Neural progenitor cell (in vitro differentiated cells): ENCODE measurements around the gene FAM174B. TPM values are rescaled to one million over a fixed set of nuclear protein-coding genes. Genes with fewer than 3 reads are reported as not detected.
A peak's percentile ranks its signal among the peaks of the same experiment; 100 is the strongest.

Experiments used
- DNase-seq: peaks from one replicate; pipeline ENCODE4 v3.0.0-alpha.2; 2016; ENCODE audit warnings: low spot score
- H2AFZ ChIP-seq: fragments of 200-600 bp; sonication (generic); replicated peaks from 2 replicates; pipeline ENCODE4 v1.6.1; 2016; ENCODE audit warnings: antibody characterized with exemption
- H3F3A ChIP-seq: fragments of 200-600 bp; sonication (generic); 2 replicates; pipeline ENCODE4 v1.6.1; 2016; ENCODE audit warnings: antibody characterized with exemption, low read depth
- H3K27ac ChIP-seq: fragments of 200-600 bp; sonication (generic); 2 replicates; pipeline ENCODE4 v1.5.1; 2016; ENCODE audit warnings: mild to moderate bottlenecking
- H3K27me3 ChIP-seq: fragments of 200-600 bp; sonication (generic); 2 replicates; pipeline ENCODE4 v1.6.1; 2016; ENCODE audit warnings: mild to moderate bottlenecking, moderate library complexity
- H3K36me3 ChIP-seq: fragments of 200-600 bp; sonication (generic); 2 replicates; pipeline ENCODE4 v1.5.1; 2016
- H3K4me1 ChIP-seq: fragments of 200-600 bp; sonication (generic); 2 replicates; pipeline ENCODE4 v1.6.1; 2016; ENCODE audit warnings: mixed run types
- H3K4me2 ChIP-seq: fragments of 200-600 bp; sonication (generic); 2 replicates; pipeline ENCODE4 v1.6.1; 2016
- H3K4me3 ChIP-seq: fragments of 200-600 bp; sonication (generic); 2 replicates; pipeline ENCODE4 v1.5.1; 2016
- H3K79me2 ChIP-seq: fragments of 200-600 bp; sonication (generic); 2 replicates; pipeline ENCODE4 v1.6.1; 2016; ENCODE audit warnings: low read depth
- H3K9ac ChIP-seq: fragments of 200-600 bp; sonication (generic); 2 replicates; pipeline ENCODE4 v1.6.1; 2016
- H3K9me3 ChIP-seq: fragments of 200-600 bp; sonication (generic); 2 replicates; pipeline ENCODE4 v1.5.1; 2016; ENCODE audit warnings: low read depth
- H4K20me1 ChIP-seq: fragments of 200-600 bp; sonication (generic); 2 replicates; pipeline ENCODE4 v1.6.1; 2016; ENCODE audit warnings: low read depth
- H3K27ac Mint-ChIP-seq: 3 replicates; pipeline ENCODE4 v1.8.0; 2021; ENCODE audit warnings: mixed read lengths
- H3K27me3 Mint-ChIP-seq: 2 replicates; pipeline ENCODE4 v1.8.0; 2022; ENCODE audit warnings: low read depth, mild to moderate bottlenecking, inconsistent platforms, moderate library complexity, mixed read lengths; ENCODE audit not compliant: insufficient read depth
- H3K36me3 Mint-ChIP-seq: 3 replicates; pipeline ENCODE4 v1.8.0; 2021; ENCODE audit warnings: mixed read lengths
- H3K4me1 Mint-ChIP-seq: 3 replicates; pipeline ENCODE4 v1.8.0; 2021; ENCODE audit warnings: mixed read lengths
- H3K4me3 Mint-ChIP-seq: 3 replicates; pipeline ENCODE4 v1.8.0; 2021; ENCODE audit warnings: mild to moderate bottlenecking, moderate library complexity, mixed read lengths
- H3K9me3 Mint-ChIP-seq: 3 replicates; pipeline ENCODE4 v1.8.0; 2020; ENCODE audit warnings: mixed read lengths
- CTCF ChIP-seq: fragments of 200-600 bp; sonication (generic); IDR thresholded peaks from 2 replicates; pipeline ENCODE4 v1.5.1; 2017; ENCODE audit warnings: antibody characterized with exemption, mild to moderate bottlenecking
- EZH2 ChIP-seq: fragments of 200-600 bp; sonication (generic); IDR thresholded peaks from 2 replicates; pipeline ENCODE4 v1.6.1; 2017; ENCODE audit warnings: antibody characterized with exemption, mild to moderate bottlenecking, moderate library complexity
- EZH2phosphoT487 ChIP-seq: fragments of 200-600 bp; sonication (generic); IDR thresholded peaks from 2 replicates; pipeline ENCODE4 v1.6.1; 2017; ENCODE audit warnings: antibody characterized with exemption
- total RNA-seq: library from RNA; depleted of rRNA; stranded (reverse); fragments of >200 nt; gene quantifications from 2 replicates; pipeline ENCODE4 v1.2.3, GENCODE V29; 2015; ENCODE audit warnings: low replicate concordance

The FAM174B gene
- total RNA-seq, 1 donor from 2014 or later: 8.6 TPM

- Mint-ChIP-seq H3K27ac (no peak overlapping the region), H3K36me3 (no peaks in the 10 kb centered on the region), H3K9me3 (no peaks in the 10 kb centered on the region), H3K4me3 (no peak overlapping the region), H3K4me1 (peaks cover 51% of the 10 kb centered on the region), H3K27me3 (no peaks in the 10 kb centered on the region)
- no peak for DNase-seq
- no peak overlapping the region for H2AFZ ChIP-seq
- H3K79me2 ChIP-seq: no peaks in the 10 kb centered on the region
- H3K27me3 ChIP-seq: peaks cover 22% of the 10 kb centered on the region
- no peak overlapping the region for H3K4me2 ChIP-seq
- H4K20me1 ChIP-seq: no peaks in the 10 kb centered on the region
- no peaks in the 10 kb centered on the region for H3K9me3 ChIP-seq
- no peak for TF ChIP-seq CTCF
- TF ChIP-seq EZH2phosphoT487: no peak
- no peak for TF ChIP-seq EZH2
- H3K27ac ChIP-seq: no peak overlapping the region
- peaks cover 52% of the 10 kb centered on the region for H3K4me1 ChIP-seq
- no peaks in the 10 kb centered on the region for H3K36me3 ChIP-seq
- H3K9ac ChIP-seq: no peak overlapping the region
- peaks cover 25% of the 10 kb centered on the region for H3F3A ChIP-seq
- no peak overlapping the region for H3K4me3 ChIP-seq
Measured at GRCh38 chr15:92668620-92669019, 13.0 kb upstream of the FAM174B start.

- H3K27ac ChIP-seq: no peak overlapping the region
- DNase-seq: no peak
- TF ChIP-seq EZH2 (no peak), CTCF (no peak), EZH2phosphoT487 (no peak)
- H3K9me3 ChIP-seq: no peaks in the 10 kb centered on the region
- no peak overlapping the region for H3K4me2 ChIP-seq
- no peak overlapping the region for H3K27ac Mint-ChIP-seq
- no peak overlapping the region for H2AFZ ChIP-seq
- no peak overlapping the region for H3K9ac ChIP-seq
- no peaks in the 10 kb centered on the region for H3K27me3 Mint-ChIP-seq
- no peaks in the 10 kb centered on the region for H3K36me3 Mint-ChIP-seq
- peaks cover 25% of the 10 kb centered on the region for H3F3A ChIP-seq
- no peaks in the 10 kb centered on the region for H3K79me2 ChIP-seq
- H3K4me1 Mint-ChIP-seq: peaks cover 49% of the 10 kb centered on the region
- H3K4me1 ChIP-seq: peaks cover 47% of the 10 kb centered on the region
- peak overlapping the region; percentile 42 for H3K4me3 Mint-ChIP-seq
- no peaks in the 10 kb centered on the region for H3K36me3 ChIP-seq
- H3K4me3 ChIP-seq: no peak overlapping the region
- H3K27me3 ChIP-seq: peaks cover 18% of the 10 kb centered on the region
- no peaks in the 10 kb centered on the region for H3K9me3 Mint-ChIP-seq
- no peaks in the 10 kb centered on the region for H4K20me1 ChIP-seq
Measured at GRCh38 chr15:92667970-92668485, 12.5 kb upstream of the FAM174B start.

- peaks cover 21% of the 10 kb centered on the region for H3F3A ChIP-seq
- no peak overlapping the region for H2AFZ ChIP-seq
- peaks cover 12% of the 10 kb centered on the region for H3K27me3 ChIP-seq
- H3K4me1 ChIP-seq: peaks cover 42% of the 10 kb centered on the region
- no peaks in the 10 kb centered on the region for H3K36me3 ChIP-seq
- no peak for DNase-seq
- Mint-ChIP-seq H3K36me3 (no peaks in the 10 kb centered on the region), H3K4me3 (peak overlapping the region; percentile 62), H3K9me3 (no peaks in the 10 kb centered on the region), H3K4me1 (peaks cover 44% of the 10 kb centered on the region), H3K27me3 (no peaks in the 10 kb centered on the region), H3K27ac (no peak overlapping the region)
- H3K79me2 ChIP-seq: no peaks in the 10 kb centered on the region
- no peak overlapping the region for H3K4me3 ChIP-seq
- no peak overlapping the region for H3K4me2 ChIP-seq
- no peak overlapping the region for H3K27ac ChIP-seq
- TF ChIP-seq CTCF: no peak
- TF ChIP-seq EZH2: no peak
- TF ChIP-seq EZH2phosphoT487: no peak
- H4K20me1 ChIP-seq: no peaks in the 10 kb centered on the region
- H3K9ac ChIP-seq: no peak overlapping the region
- H3K9me3 ChIP-seq: no peaks in the 10 kb centered on the region
Measured at GRCh38 chr15:92667287-92667904, 11.8 kb upstream of the FAM174B start.
